Activated naive CD4-positive, alpha-beta T cell treated with anti-CD3 and anti-CD28 coated beads, Interleukin-2, amount 50 U/mL, for 24 hours (primary cell): ENCODE data around the gene PLGRKT.
"Not testable (repeated sequence)": the region's sequence is repeated elsewhere in the genome, so short reads cannot be mapped to it uniquely, and the experiment has no call there.

Experiments
- H3K27ac Mint-ChIP-seq: one replicate; pipeline ENCODE4 v1.8.0; 2021; ENCODE audit warnings: mild to moderate bottlenecking, mixed read lengths
- H3K27me3 Mint-ChIP-seq: one replicate; pipeline ENCODE4 v1.8.0; 2021; ENCODE audit warnings: mixed read lengths
- H3K36me3 Mint-ChIP-seq: one replicate; pipeline ENCODE4 v1.8.0; 2021; ENCODE audit warnings: mixed read lengths
- H3K4me1 Mint-ChIP-seq: one replicate; pipeline ENCODE4 v1.8.0; 2021; ENCODE audit warnings: mixed read lengths
- H3K4me3 Mint-ChIP-seq: one replicate; pipeline ENCODE4 v1.8.0; 2021; ENCODE audit warnings: mild to moderate bottlenecking, mixed read lengths
- H3K9me3 Mint-ChIP-seq: one replicate; pipeline ENCODE4 v1.8.0; 2021; ENCODE audit warnings: mixed read lengths

Gene PLGRKT, protein sequence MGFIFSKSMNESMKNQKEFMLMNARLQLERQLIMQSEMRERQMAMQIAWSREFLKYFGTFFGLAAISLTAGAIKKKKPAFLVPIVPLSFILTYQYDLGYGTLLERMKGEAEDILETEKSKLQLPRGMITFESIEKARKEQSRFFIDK

DNA sequence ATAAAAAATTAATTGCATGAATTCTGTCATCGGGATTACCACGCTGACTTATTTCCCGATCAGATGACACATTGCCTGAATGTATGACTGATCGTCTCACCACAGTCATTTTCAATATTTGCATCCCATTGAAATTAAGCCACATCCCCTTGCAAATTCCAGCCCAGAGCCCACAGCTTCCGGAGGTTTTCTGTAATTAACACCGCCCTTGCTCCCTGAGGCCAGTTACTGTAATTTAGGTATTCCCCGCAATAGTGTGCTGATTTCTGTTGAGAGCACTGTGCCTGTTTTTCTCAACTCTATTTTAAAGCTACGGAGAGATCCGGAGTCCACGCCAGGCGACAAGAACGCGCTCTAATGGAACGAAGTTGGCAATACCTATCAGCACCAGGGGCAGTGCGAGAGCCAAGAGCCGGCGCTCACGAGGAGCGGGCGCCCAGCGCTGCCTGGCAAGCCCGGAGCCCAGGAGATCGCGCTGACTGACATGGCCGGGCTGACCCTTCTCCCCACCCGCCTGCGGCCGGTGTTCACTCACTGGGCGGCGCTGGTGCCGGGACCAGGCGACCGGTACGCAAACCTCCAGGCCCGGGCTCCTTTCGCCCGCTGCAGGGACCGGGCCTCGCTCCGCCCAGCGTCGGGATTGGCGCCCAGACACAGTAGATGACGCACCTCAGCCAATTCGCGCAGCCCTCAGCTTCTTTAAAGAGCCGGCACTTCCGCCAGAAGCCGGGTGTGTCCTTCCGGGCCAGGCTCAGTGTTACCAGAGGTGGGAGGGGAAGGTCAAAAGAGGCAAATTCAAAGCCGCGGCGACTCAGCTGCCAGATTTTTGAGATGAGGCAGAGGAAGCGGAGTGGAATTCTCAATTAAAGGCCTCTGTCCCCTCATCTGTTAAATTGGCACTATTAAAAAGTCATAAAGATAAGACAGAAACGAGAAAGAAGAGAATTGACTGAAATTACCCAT, at the start of gene PLGRKT:
Gene PLGRKT, minus strand, starts transcription at position 672 of the 963 bp plus-strand sequence. CDS start 5,948 bp downstream, outside the sequence.
- H3K4me1 Mint-ChIP-seq = peaks cover 49% of the 10 kb centered on the region

DNA sequence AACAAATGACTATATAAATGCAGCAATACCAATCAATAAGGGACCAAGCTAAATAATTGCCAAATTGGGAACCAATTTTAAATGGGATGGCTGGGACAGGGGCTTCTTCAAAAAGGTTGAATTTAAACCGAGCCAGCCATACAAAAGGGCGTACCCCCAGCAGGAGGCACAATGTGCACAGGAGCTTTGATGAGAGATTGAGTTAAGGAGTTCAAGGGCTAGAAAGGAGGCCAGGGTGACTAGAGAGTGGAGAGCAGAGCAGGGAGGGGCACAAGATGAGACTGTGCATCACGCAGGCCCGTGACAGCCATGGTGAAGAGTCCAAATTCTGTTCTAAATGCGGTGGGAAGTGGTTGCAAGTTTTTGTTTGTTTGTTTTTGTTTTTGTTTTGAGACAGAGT, 49.3 kb upstream of the PLGRKT start:
- no peak overlapping the region for H3K4me3 Mint-ChIP-seq
- H3K9me3 Mint-ChIP-seq = no peaks in the 10 kb centered on the region
- H3K36me3 Mint-ChIP-seq = no peaks in the 10 kb centered on the region
- H3K27ac Mint-ChIP-seq = no peak overlapping the region
- no peaks in the 10 kb centered on the region for H3K4me1 Mint-ChIP-seq
- no peaks in the 10 kb centered on the region for H3K27me3 Mint-ChIP-seq

More for the DNA sequence above, at the start of gene PLGRKT:
- Mint-ChIP-seq H3K4me3 (peak within 1 kb of the TSS; percentile 97), H3K27ac (peak within 1 kb of the TSS; percentile 99), H3K27me3 (no peaks in the 10 kb centered on the region), H3K36me3 (peaks cover 6% of the 10 kb centered on the region), H3K9me3 (no peaks in the 10 kb centered on the region)

DNA sequence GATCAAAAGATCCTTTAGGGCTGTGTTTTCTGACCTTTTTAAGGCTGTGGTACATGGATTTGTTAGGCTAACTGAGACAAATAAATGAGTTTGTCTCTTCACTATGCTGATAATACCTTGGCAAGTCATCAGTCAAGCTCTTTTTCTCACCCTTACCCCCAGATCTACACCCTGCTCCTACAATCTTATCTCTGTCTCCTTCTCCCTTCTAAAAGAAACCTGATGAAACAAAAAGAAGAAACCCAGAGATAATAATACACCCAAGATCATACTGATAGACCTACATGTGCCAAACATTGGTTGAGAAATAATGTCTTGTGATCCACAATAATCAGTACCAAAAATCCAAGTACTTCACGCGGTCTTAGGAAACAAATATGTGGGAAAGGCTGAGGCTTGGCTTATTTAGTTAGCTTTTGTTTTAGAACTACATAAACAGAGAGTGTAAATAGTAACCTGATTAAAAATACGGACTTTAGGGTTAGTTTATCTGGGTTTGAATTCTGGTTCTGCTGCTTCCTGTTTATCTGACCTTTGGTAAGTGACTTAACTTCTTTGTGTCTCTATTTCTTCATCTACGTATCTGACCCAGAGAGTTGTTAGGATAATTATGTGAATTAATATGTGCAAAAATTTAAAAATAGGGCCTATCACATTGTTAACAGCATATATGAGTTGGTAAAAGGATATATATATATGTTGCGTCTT, 47.8 kb upstream of the PLGRKT start:
- H3K9me3 Mint-ChIP-seq = no peaks in the 10 kb centered on the region
- H3K4me1 Mint-ChIP-seq = no peaks in the 10 kb centered on the region
- no peaks in the 10 kb centered on the region for H3K36me3 Mint-ChIP-seq
- no peak overlapping the region for H3K27ac Mint-ChIP-seq
- no peaks in the 10 kb centered on the region for H3K27me3 Mint-ChIP-seq
- H3K4me3 Mint-ChIP-seq = no peak overlapping the region

DNA sequence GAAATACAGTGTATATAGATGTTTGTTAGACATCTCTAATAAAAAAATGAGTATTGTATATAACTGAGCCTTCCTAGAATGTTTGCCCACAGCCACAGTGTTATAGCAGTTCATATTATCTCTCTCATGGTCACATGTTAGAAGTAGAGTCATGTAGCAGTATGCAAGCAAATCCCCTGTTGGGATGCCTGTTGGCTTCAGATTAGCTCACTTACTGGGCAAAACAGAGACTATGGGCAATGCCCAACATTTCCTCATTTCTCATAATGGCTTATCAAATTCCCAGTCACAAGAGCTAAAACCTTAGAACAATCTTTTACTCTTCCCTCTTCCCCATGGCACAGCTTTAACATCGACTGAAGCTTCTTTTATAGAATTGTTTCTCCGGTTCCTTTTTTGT, 45.6 kb upstream of the PLGRKT start:
- no peak overlapping the region for H3K27ac Mint-ChIP-seq
- H3K9me3 Mint-ChIP-seq = no peaks in the 10 kb centered on the region
- H3K4me1 Mint-ChIP-seq = no peaks in the 10 kb centered on the region
- H3K36me3 Mint-ChIP-seq = no peaks in the 10 kb centered on the region
- no peaks in the 10 kb centered on the region for H3K27me3 Mint-ChIP-seq
- no peak overlapping the region for H3K4me3 Mint-ChIP-seq

DNA sequence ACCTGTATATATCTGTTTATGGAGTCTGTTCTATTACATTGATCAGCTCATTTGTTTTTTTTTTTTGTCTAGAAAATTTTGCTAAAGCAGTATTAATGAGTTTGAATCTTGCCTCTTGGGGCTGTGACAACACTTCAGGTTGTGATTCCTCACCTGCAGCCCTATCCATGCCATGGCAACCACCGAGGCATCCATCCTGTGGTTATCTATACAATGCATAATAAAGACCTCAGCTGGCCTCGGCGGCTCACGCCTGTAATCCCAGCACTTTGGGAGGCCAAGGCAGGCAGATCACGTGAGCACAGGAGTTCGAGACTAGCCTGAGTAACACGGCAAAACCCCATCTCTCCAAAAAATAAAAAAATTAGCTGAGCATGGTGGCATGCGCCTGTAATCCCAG, 44.5 kb upstream of the PLGRKT start:
- H3K27me3 Mint-ChIP-seq = no peaks in the 10 kb centered on the region
- H3K4me3 Mint-ChIP-seq = no peak overlapping the region
- H3K4me1 Mint-ChIP-seq = peaks cover 4% of the 10 kb centered on the region
- H3K9me3 Mint-ChIP-seq = no peaks in the 10 kb centered on the region
- no peak overlapping the region for H3K27ac Mint-ChIP-seq
- no peaks in the 10 kb centered on the region for H3K36me3 Mint-ChIP-seq

DNA sequence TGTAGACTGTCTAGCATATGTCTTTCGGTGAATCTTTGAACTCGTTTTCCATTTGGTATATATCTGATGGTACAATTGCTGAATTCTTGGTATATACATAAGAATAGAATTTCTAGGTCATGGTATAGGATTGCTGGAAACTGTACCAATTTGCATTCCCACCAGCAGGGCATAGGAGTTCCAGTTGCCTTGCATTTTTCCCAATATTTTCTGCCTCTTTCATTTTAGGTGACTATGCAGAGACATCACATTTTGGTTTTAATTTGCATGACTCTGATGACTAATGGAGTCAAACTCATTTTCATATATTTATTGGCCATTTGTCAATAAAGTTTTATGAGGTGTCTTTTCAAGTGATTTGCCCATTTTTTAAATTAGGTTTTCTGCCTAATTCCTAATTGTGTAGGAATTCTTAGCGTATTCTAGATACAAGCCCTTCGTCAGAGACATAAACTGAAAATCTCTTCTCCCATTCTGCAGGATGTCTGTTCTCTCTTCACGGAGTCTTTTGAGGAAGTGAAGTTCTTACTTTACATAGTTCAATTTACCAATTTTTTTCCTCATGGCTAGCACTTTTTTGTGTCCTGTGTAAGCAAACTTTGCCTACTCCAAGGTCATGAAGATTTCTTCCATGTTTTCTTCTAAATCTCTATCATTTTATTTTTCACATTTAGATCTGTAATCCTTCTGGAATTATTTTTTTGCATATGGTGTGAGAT, 43.8 kb upstream of the PLGRKT start:
- Mint-ChIP-seq H3K27me3 (no peaks in the 10 kb centered on the region), H3K36me3 (no peaks in the 10 kb centered on the region), H3K27ac (peak overlapping the region; percentile 13), H3K9me3 (no peaks in the 10 kb centered on the region), H3K4me1 (peaks cover 4% of the 10 kb centered on the region), H3K4me3 (no peak overlapping the region)

DNA sequence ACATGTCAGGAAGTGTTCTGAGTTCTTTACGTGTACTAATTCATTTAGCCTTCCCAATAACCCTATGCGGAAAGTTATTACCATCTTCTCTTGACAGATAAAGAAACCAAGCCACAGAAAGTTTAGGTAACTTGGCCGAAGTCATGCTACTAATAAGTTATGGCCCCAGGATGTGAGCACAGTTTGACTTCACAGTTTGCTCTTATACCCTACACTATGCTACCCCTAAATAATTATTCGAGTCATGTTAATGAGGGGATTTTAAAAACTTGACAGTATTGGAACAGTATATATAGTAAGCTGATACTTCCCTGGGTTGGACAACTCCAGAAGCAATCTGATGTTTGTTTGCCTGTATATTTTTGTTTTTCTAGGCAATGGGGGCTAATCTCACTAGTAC, 43.2 kb upstream of the PLGRKT start:
- no peaks in the 10 kb centered on the region for H3K9me3 Mint-ChIP-seq
- peaks cover 4% of the 10 kb centered on the region for H3K4me1 Mint-ChIP-seq
- no peak overlapping the region for H3K27ac Mint-ChIP-seq
- H3K4me3 Mint-ChIP-seq = no peak overlapping the region
- no peaks in the 10 kb centered on the region for H3K27me3 Mint-ChIP-seq
- no peaks in the 10 kb centered on the region for H3K36me3 Mint-ChIP-seq

DNA sequence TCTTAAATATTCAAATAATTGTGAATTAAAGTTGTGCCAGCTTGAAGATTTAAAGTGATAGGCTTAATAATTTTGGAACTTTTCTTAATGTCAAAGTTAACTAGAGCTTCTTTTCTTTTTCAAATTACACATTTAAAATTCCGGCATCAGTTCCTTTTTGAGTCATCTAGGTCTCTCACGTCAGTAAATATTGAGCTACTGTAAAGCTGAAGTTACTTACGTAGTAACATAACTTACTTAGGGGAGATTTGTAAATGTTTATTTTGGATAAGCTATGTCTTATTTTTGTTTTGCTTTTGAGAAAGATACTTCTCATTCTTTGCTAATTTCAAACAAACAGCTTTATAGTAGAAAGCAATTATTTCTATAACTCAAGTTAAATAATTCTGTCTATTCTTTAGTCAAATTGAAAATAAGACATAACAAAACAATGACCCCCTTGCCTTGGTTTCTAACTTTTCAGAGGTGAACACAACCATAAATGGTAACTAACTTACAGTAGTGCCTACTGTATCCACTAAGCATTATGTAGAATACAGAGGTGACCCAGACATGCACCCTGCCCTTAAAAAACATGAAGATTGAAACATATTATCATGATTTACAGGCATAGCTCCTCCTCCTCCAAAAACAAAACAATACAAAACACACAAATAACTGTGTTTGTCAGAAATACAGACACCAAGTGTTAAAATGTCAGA, 42.4 kb upstream of the PLGRKT start:
- no peaks in the 10 kb centered on the region for H3K36me3 Mint-ChIP-seq
- H3K27me3 Mint-ChIP-seq = no peaks in the 10 kb centered on the region
- no peaks in the 10 kb centered on the region for H3K9me3 Mint-ChIP-seq
- no peak overlapping the region for H3K4me3 Mint-ChIP-seq
- peaks cover 4% of the 10 kb centered on the region for H3K4me1 Mint-ChIP-seq
- H3K27ac Mint-ChIP-seq = no peak overlapping the region

DNA sequence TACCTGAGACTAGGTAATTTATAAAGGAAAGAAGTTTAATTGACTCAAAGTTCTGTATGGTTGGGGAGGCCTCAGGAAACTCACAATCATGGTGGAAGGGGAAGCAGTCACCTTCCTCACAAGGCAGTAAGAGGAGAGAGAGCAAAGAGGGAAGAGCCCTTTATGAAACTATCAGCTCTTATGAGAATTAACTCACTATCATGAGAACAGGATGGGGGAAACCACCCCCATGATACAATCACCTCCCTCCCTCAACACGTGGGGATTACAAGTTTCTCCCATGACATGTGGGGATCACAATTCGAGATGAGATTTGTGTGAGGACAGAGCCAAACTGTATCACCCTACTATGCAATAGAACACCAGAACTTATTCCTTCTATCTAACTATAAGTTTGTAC, 40.5 kb upstream of the PLGRKT start:
- Mint-ChIP-seq H3K4me1 (peaks cover 4% of the 10 kb centered on the region), H3K27ac (peak overlapping the region; percentile 18), H3K4me3 (no peak overlapping the region), H3K27me3 (no peaks in the 10 kb centered on the region), H3K36me3 (no peaks in the 10 kb centered on the region), H3K9me3 (no peaks in the 10 kb centered on the region)

DNA sequence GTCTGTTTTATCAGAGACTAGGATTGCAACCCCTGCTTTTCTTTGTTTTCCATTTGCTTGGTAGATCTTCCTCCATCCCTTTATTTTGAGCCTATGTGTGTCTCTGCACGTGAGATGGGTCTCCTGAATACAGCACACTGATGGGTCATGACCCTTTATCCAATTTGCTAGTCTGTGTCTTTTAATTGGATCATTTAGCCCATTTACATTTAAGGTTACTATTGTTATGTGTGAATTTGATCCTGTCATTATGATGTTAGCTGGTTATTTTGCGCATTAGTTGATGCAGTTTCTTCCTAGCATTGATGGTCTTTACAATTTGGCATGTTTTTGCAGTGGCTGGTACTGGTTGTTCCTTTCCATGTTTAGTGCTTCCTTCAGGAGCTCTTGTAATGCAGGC, 37.9 kb upstream of the PLGRKT start:
- H3K27me3 Mint-ChIP-seq, H3K9me3 Mint-ChIP-seq, H3K27ac Mint-ChIP-seq, H3K4me3 Mint-ChIP-seq, H3K36me3 Mint-ChIP-seq, H3K4me1 Mint-ChIP-seq: not testable (repeated sequence)

DNA sequence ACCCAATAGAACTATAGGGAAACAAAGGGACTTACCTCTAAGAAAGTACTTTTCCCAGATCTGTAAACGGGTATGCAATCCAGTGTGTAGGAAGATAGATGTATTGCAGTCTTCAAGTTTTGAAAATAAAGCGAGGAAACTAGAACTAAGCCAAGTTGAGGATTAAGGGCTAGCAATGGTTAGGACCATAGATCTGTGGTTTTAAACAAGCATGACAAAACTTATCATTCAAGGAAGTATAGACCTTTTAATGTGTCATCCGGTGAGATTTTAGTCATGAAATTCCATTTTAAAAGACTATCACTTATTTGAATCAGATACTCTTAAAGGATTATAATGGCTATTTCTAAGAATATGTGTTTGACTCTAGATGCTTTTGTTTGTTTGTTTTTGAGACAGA, 33.1 kb upstream of the PLGRKT start:
- Mint-ChIP-seq H3K27me3 (no peaks in the 10 kb centered on the region), H3K4me3 (no peak overlapping the region), H3K4me1 (peaks cover 9% of the 10 kb centered on the region), H3K9me3 (no peaks in the 10 kb centered on the region), H3K36me3 (peaks cover 12% of the 10 kb centered on the region), H3K27ac (no peak overlapping the region)

DNA sequence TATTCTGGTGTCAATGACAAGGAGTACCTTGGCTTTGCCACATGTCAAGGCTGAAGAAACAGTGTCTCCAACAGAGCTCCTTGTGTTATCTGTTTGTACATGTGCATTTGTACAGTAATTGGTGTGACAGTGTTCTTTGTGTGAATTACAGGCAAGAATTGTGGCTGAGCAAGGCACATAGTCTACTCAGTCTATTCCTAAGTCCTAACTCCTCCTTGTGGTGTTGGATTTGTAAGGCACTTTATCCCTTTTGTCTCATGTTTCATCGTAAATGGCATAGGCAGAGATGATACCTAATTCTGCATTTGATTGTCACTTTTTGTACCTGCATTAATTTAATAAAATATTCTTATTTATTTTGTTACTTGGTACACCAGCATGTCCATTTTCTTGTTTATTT, 32.4 kb upstream of the PLGRKT start:
- Mint-ChIP-seq H3K4me1 (peaks cover 9% of the 10 kb centered on the region), H3K4me3 (no peak overlapping the region), H3K27me3 (no peaks in the 10 kb centered on the region), H3K27ac (no peak overlapping the region), H3K36me3 (peaks cover 17% of the 10 kb centered on the region), H3K9me3 (no peaks in the 10 kb centered on the region)

DNA sequence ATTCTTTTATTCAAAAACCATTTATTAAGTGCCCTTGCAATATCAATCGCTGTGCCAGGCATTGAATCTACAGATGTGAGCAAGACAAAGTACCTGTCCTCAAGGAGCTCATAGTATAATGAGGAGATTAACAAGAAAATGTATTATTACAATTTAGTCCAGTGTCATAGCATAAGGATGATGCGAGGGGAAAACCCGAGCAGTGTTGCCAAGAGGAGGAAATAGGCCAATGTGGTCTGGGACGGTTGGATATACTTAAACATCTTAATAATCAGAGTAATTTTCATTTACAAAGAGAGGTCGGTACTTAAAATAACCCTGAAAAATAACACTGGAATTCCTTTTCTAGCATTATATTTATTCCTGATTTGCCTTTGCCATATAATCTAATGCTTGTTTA, 31.1 kb upstream of the PLGRKT start:
- Mint-ChIP-seq H3K36me3 (peaks cover 23% of the 10 kb centered on the region), H3K4me1 (peaks cover 9% of the 10 kb centered on the region), H3K27me3 (no peaks in the 10 kb centered on the region), H3K4me3 (no peak overlapping the region), H3K9me3 (no peaks in the 10 kb centered on the region), H3K27ac (peak overlapping the region; percentile 24)

DNA sequence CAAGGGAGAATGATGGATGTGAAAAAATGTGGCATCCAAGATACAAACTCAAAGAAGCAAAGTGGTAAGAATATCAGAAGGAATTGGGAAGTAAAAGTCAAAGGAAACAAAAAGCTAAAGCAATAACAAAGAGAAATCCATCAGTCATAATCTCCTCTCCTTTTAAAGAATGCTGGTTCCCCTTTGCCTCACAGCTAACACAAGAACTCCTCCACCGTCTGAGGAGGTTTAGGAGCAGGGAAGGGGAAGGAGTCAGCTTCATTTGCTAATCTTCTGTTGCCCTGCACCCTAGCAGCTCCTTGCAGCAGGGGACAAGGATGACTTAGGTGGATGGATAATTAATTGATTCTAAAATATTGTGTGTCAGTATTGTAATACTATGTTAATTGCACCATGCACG, 29.0 kb upstream of the PLGRKT start:
- Mint-ChIP-seq H3K27me3 (no peaks in the 10 kb centered on the region), H3K36me3 (peaks cover 36% of the 10 kb centered on the region), H3K9me3 (no peaks in the 10 kb centered on the region), H3K27ac (no peak overlapping the region), H3K4me1 (peaks cover 9% of the 10 kb centered on the region), H3K4me3 (no peak overlapping the region)

DNA sequence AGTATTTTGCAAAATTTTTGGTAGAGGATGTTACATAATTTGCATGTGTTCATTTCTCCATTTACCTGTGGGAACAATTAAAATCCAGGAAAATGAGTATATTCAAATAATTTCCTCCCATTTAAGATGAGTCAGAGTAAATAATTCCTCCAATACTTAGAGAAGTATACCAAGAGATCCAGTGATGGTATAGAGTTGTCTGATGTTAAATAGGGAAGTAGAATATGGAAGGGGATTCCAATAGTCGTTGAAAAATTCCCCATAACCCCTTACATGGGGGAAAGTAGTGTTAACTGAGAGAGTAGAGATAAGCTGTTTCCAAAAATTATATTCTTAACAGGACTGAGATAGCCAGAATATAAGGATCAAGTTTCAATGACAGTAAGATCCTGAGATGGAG, 28.3 kb upstream of the PLGRKT start:
- peaks cover 36% of the 10 kb centered on the region for H3K36me3 Mint-ChIP-seq
- H3K27me3 Mint-ChIP-seq = no peaks in the 10 kb centered on the region
- H3K4me1 Mint-ChIP-seq = peaks cover 9% of the 10 kb centered on the region
- H3K9me3 Mint-ChIP-seq = no peaks in the 10 kb centered on the region
- no peak overlapping the region for H3K27ac Mint-ChIP-seq
- H3K4me3 Mint-ChIP-seq = no peak overlapping the region
